Keratinocyte (primary cell): ENCODE measurements around the gene SMYD2.

ENCODE experiments used
- CTCF ChIP-seq, 3 experiments: IDR thresholded peaks in 1 of 3; conservative IDR thresholded peaks in 1 of 3; optimal IDR thresholded peaks in 1 of 3; 2 replicates in 2 of 3; 3 replicates in 1 of 3; pipeline versions ENCODE3 to v1.5.1; 2011; ENCODE audit warnings: low read length in 3 of 3, mild to moderate bottlenecking in 3 of 3, moderate library complexity in 2 of 3, control low read depth in 1 of 3, inconsistent platforms in 1 of 3; ENCODE audit not compliant: insufficient read depth in 2 of 3; ENCODE audit errors: extremely low read depth in 1 of 3
- EZH2 ChIP-seq: IDR thresholded peaks from one replicate; pipeline ENCODE4 v1.6.1; 2012; ENCODE audit warnings: inconsistent platforms, mild to moderate bottlenecking, low read length, moderate library complexity

- TF ChIP-seq CTCF (optimal IDR thresholded peaks at IDR 0.05 in 1 of 3, IDR thresholded peaks at IDR 0.05 in 1 of 3, conservative IDR thresholded peaks at IDR 0.05 in 1 of 3; ENCODE audit: extremely low read depth in 1 of 3, insufficient read depth in 2 of 3, low read length in 3 of 3): no peak
- TF ChIP-seq EZH2: no peak
These were observed 1.0 kb downstream of the SMYD2 start for GRCh38 chr1:214281720-214282629.
